C4-2B (cell line): ENCODE data around the gene ETHE1.

Source experiments
- CTCF ChIP-seq: fragments of 450-650 bp; conservative IDR thresholded peaks from 2 replicates; pipeline ENCODE4 v1.5.1; 2017; ENCODE audit warnings: mild to moderate bottlenecking
- ZFX ChIP-seq: fragments of 450-650 bp; IDR thresholded peaks from 2 replicates; pipeline ENCODE4 v1.6.1; 2017

- TF ChIP-seq CTCF (no peak), ZFX (no peak)
Measured at GRCh38 chr19:43548706-43549105, 21.7 kb upstream of the ETHE1 start.
